Measurements from ENCODE around the gene NADK.
"Not testable (repeated sequence)": the region's sequence is repeated elsewhere in the genome, so short reads cannot be mapped to it uniquely, and the experiment has no call there.

The NADK gene

DNA sequence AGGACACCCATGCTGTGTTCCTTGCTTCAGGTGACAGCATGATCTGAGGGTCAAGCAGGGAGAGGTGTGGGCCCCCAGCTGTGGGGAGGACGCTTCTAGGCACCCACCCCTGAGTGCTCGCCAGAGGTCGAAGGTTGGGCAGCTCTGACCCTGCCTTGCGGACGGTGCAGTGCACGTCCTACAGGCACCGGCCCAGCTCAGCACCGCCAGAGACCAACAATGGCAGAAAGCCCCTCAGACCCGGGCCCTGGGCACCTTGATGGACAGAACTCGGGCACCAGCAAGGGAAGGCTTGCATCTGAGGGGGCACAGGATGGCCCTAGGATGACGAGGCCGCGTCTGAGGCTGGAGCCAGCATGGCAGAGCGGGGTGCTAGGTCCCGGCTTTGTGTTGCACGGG is 24.7 kb downstream of the NADK start:
- DNase-seq (ENCODE audit: low read depth): no peak
- H3K4me3 ChIP-seq (replicated peaks; ENCODE audit: low read depth, low read length): no peak overlapping the region
- TF ChIP-seq, protein P1, sequence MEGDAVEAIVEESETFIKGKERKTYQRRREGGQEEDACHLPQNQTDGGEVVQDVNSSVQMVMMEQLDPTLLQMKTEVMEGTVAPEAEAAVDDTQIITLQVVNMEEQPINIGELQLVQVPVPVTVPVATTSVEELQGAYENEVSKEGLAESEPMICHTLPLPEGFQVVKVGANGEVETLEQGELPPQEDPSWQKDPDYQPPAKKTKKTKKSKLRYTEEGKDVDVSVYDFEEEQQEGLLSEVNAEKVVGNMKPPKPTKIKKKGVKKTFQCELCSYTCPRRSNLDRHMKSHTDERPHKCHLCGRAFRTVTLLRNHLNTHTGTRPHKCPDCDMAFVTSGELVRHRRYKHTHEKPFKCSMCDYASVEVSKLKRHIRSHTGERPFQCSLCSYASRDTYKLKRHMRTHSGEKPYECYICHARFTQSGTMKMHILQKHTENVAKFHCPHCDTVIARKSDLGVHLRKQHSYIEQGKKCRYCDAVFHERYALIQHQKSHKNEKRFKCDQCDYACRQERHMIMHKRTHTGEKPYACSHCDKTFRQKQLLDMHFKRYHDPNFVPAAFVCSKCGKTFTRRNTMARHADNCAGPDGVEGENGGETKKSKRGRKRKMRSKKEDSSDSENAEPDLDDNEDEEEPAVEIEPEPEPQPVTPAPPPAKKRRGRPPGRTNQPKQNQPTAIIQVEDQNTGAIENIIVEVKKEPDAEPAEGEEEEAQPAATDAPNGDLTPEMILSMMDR (IDR thresholded peaks at IDR 0.05; ENCODE audit: low read length, missing control alignments): no peak

DNA sequence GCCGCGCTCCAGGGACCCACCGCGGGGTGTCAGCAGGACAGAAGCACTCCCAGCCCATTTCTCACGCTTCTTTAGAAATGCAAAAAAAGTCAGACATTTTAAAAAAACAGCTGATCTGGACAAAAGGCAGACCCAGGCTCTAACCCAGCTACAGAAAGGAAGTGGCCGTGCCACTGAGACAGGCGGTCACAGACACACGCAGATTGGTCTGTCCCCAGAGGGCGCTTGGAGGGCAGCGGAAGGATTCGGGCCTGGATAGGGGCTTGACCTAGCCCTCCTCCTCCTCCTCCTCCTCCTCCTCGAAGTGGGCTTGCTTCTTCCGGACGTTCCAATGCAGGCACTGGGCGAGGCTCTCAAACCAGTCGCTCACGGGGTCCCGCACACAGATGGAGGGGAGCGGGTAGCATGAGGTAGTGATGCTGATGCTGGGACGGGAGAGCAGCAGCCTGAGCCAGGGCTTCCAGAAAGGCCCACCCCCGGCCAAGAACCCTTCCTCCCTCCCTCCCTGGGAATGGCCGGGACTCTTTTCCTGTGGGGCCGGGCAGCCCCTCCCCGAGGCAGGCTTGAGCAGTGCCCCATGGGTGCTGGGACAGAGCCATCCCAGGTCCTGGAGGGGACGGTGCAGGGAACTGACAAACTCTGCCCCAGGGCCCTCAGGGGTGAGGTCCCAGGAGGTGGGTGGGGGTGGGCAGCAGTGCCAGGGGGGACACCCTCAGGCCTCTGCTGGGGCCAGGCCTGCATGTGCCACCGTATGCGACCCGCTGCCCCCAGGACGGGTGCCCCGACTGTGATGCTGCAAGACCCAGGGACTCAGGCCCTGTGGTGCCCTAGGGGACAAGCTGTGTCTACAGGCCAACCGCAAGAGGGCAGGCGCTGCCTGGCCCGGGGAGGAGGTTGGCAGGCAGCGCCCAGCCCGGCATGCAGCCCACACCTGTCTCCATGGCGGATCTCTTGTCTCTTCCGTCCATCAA is 25.3 kb downstream of the NADK start:
- TF ChIP-seq, protein P1 (IDR thresholded peaks at IDR 0.05; ENCODE audit: low read length, missing control alignments): no peak
- no peak overlapping the region for H3K4me3 ChIP-seq (replicated peaks; ENCODE audit: low read depth, low read length)
- DNase-seq (ENCODE audit: low read depth): no peak

DNA sequence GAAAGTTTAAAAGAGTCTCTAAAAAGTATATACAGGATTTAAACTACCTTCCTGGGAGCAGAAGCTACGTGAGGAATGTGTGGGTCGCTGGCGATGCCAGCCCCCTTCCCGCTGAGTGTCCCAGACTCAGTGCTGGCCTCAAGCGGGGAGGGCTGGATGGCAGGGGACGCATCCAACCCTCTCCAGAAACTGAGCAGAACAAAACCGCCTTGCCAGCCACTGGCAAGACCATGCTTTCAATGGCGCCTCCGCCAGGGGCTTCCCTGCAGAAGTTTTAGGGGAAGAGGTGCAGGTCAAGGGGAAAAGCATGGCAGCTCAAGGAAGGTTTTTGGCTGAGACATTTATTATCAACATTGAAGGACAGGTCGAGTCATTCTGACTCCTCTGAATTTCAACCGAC is 26.1 kb downstream of the NADK start:
- H3K4me3 ChIP-seq (replicated peaks; ENCODE audit: low read depth, low read length): no peak overlapping the region

DNA sequence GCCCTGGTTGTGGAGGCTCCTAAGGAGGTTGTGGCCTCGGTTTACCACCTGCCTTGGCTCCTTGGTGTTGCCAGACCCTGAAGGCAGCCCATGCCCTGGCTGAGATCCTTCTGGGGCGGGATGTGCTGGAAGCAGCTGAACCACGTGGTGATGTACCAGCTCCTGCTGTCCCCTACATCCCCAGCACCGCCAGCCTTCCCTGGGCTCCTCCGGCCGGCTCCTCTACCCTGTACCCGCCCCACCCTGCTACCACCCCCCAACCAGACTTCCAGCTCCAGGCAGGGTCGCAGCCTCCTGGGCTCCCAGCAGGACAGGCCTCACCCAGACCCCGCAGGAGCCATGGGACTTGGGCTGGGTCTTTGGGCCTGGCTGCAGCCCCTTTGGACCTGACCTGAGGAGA is 28.3 kb downstream of the NADK start:
- DNase-seq (ENCODE audit: low read depth); H3K4me3 ChIP-seq (replicated peaks; ENCODE audit: low read depth, low read length): not testable (repeated sequence)

More for the DNA sequence above, 26.1 kb downstream of the NADK start:
- TF ChIP-seq, protein P1 (IDR thresholded peaks at IDR 0.05; ENCODE audit: low read length, missing control alignments): no peak
- no peak for DNase-seq (ENCODE audit: low read depth)

DNA sequence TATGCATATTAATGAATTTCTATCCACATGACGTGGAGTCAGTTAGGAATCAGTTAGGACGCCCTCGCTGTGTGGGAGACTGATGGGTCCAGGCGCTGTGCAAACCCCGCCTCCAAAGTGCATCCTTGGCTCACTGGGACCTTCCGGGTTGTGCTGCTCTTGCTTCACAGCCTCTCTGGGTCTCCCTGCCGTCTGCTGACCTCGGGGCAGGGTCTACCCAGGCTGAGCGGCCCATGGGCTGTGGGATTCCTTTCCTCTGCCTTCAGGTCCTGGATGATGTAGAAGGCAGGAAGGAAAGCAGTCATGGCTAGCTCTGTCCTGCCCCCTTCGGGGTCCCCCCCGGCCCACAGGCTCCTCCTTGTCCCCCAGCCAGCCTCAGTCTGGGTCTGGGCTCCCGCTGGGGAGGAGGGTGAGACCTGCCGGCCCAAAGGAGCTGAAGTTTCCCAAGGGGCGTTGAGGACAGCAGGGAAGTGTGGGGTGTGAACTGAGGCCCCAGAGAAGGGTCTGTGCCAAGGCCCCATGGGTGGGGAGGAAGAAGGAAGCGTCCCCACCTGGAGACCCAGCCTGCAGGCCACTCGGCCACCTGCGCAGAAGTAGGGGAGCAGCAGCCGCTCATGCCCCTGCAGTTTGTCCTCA is 29.5 kb downstream of the NADK start:
- DNase-seq (ENCODE audit: low read depth): no peak
- TF ChIP-seq, protein P1 (IDR thresholded peaks at IDR 0.05; ENCODE audit: low read length, missing control alignments): no peak
- no peak overlapping the region for H3K4me3 ChIP-seq (replicated peaks; ENCODE audit: low read depth, low read length)

DNA sequence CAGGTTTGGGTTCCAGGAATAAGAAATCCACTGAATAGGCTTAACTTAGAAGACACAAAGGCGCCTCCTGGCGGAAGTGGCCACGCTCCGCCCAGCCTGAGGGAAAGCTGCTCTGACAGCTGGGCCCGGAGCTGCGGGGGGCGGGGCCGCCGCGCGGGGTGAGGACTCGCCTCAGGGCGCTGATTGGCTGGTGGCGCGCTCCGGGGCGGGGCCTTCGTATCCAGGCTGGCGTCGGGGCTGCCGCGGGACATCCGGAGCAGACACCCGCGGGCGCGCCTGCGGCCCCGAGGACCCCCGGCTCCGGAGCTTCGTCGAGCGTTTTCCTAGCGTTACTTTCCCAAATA is 31.7 kb downstream of the NADK start:
- not testable (repeated sequence) for DNase-seq (ENCODE audit: low read depth)

DNA sequence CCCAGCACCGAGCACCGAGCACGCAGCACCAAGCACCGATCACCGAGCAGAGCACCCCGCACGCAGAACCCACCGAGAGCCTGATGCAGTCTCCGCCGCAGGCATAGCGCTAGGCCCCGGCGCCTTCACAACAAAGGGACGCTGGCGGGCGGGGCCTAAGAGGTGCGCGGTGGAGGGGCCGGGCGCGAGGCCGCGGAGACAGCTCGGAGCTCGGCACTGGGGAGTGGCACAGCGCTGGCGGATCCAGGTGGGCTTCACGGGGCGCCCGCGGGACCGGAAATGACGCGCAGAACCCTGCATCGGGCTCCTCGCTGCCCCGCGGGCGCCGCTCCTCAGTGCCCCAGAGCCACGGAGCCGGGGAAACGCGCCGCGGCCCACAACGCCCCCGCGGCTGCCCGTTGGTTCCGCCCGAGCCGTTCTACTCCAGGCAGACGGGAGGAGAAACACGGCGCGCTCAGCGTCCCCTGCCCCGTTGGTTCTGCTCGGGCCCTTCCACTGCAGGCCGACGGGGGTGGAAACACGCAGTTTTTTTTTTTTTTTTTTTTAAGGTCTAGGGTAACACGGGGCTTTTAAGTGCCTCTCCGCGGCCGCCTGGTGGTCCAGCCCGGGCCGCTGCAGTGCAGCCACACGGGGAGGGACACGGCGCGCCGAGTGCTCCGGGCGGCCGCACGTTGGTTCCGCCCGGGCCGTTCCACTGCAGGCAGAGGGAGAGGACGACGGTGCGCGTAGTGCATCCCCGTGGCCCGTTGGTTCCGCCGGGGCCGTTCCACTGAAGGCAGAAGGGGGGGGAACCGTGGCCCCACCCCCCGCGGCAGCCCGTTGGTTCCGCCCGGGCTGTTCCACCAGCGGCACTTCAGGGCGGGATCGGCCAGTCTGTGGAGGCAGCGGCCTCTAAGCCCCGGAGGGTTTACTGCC is 32.4 kb downstream of the NADK start:
- peak overlapping the region; percentile 45 for H3K4me3 ChIP-seq (replicated peaks; ENCODE audit: low read depth, low read length)
- DNase-seq (ENCODE audit: low read depth): peak; percentile 50

More for the DNA sequence above, 31.7 kb downstream of the NADK start:
- not testable (repeated sequence) for H3K4me3 ChIP-seq (replicated peaks; ENCODE audit: low read depth, low read length)

DNA sequence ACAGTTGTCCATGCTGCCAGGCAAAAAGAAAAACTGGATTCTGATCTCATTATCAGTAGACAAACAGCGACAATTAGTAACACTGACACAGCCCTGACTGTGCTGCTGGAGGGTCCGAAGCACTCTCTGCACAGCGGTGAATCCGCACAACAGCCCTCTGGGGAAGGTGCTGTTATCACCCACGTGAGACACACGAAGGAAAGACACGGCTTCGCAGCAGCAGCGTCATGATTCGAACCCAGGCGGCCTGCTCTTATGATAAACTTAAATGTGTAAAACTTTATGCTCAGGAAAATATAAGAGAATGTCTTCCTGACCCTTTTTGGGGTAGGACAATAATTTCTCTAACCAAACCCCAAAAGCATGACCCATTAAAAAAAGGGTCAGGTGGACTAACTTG is 35.7 kb downstream of the NADK start:
- not testable (repeated sequence) for DNase-seq (ENCODE audit: low read depth); H3K4me3 ChIP-seq (replicated peaks; ENCODE audit: low read depth, low read length)

DNA sequence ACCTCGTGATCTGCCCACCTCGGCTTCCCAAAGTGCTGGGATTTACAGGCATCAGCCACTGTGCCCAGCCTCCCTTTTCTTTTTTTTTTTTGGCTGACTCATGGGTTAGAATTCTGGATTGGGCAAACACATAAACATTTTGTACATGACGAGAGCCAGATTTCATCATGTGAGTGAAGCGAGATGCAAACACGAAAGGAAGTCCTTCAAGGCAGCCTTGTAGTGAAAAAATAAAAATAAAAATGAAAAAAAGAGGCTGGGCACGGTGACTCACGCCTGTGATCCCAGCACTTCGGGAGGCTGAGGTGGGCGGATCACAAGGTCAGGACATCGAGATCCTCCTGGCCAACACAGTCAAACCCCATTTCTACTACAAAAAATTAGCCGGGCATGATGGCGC is 37.3 kb downstream of the NADK start:
- peak; percentile 99 for DNase-seq (ENCODE audit: low read depth)
- H3K4me3 ChIP-seq (replicated peaks; ENCODE audit: low read depth, low read length): not testable (repeated sequence)

DNA sequence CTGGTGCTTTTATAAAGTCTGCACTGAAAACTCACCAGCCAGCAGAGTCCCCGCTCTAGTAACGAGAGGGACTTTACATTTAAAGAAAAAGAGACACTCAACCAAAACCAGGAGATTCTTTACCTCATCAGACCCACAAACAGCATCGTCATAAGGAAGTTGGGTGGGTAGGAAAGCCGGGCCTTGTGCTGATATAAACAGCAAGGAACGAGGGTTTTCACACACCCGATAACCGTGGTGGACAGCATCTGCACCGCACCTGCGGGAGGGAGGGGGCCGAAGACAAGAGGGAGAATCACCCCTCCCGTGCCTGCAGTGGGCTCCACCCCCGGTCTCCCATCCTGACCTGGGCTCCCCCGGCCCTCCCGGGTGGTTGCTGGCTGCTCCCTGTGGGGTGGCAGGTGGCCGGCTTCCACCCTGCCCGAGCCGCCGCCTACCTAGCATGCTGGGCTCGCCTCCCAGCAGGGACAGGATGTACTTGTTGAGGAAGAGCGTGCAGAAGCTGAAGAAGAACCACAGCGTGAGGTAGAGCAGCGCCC is 39.4 kb downstream of the NADK start:
- not testable (repeated sequence) for DNase-seq (ENCODE audit: low read depth); H3K4me3 ChIP-seq (replicated peaks; ENCODE audit: low read depth, low read length)

DNA sequence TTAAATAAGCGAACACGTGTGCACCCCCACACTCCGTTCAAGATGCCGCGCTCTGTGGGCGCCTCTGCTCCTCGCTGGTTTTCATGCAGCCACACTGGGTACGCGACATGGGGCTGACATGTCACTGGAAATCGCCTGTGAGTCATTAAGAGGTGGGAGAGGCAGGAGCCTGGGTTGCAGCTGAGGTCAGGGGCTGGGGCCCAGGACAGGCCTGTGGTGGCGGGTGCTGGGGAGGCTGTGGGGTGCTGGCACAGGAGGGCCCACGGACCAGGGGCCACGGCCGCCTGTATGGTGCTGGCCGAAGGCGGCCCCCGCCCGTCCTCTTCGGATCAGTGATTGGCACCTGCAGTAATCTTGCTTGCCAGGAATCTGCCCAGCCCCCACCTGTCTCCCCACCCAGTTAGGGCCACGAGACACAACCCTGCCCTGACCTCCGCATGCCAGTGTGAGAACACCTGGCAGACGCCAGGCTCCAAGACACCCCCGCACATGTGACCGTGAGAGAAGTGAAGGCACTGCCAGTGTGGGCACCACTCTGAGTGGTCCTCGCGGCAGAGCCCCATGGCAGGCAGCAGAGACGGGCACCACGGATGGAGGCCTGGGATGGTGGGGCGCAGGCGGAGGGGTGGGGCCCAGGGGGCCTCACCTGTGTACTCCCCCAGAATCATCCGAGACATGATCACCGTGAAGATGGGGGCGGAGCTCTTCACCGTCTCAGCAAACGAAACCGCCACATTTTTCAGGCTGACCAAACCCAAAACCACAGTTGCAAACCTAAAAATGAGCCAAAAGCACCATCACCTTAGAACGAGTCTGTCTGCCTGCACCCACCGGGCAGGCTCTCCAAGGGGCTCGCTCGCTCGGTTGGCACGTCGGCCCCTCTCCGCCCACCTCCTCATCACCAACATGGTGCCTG is 40.3 kb downstream of the NADK start:
- not testable (repeated sequence) for H3K4me3 ChIP-seq (replicated peaks; ENCODE audit: low read depth, low read length); DNase-seq (ENCODE audit: low read depth)

Data from fibroblast of pulmonary artery (primary cell).